Stomach (tissue), 4 donors: Measurements from ENCODE around the gene RHOBTB1.

ENCODE experiments used
- POLR2A ChIP-seq, 4 donors: fragments of 450-650 bp; IDR thresholded peaks; one replicate each; pipeline ENCODE4 v1.6.1; 2016; ENCODE audit warnings: antibody characterized with exemption in 4 of 4, control low read depth in 2 of 4, mild to moderate bottlenecking in 1 of 4, moderate library complexity in 1 of 4
- POLR2AphosphoS5 ChIP-seq, 3 donors: sonication (generic); formaldehyde crosslinking; IDR thresholded peaks; one replicate each; pipeline ENCODE4 v1.6.1; 2016; ENCODE audit warnings: antibody characterized with exemption in 3 of 3

DNA sequence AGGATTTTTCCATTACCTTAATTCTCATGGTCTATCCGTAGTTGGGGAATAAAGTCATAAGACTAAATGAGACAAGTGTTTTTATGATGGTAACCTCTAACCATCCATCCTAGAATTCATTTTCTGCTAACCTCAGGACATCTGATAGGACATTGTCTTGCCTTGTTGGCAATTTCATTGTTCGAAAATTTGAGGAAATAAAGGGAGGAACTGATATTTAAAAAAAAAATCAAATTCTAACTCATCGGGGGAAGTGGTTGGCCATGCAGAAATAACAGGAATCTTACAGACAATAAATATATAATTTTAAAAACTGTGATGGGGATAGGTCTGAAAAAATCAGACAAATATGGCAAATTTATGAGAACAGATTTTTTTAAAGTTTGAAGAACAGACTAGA is 21.7 kb upstream of the RHOBTB1 start:
- TF ChIP-seq POLR2AphosphoS5 (IDR thresholded peaks at IDR 0.05) (no peak), POLR2A (IDR thresholded peaks at IDR 0.05) (no peak)
